Peyer's patch (tissue), 4 donors: ENCODE results near the gene BPGM.

Source experiments
- POLR2A ChIP-seq, 2 donors: fragments of 450-650 bp; IDR thresholded peaks; one replicate each; pipeline ENCODE4 v1.5.1; 2017; ENCODE audit warnings: antibody characterized with exemption in 2 of 2, mild to moderate bottlenecking in 2 of 2, moderate library complexity in 2 of 2
- TF ChIP-seq, protein P1 (sequence below), 6 experiments: fragments of 450-650 bp in 4 of 6; fragments of 200-600 bp in 2 of 6; sonication (generic) in 1 of 6; IDR thresholded peaks; one replicate each; pipeline ENCODE4 v1.5.1; 2017 to 2019; ENCODE audit warnings: antibody characterized with exemption in 6 of 6, mild to moderate bottlenecking in 3 of 6, moderate library complexity in 1 of 6

DNA sequence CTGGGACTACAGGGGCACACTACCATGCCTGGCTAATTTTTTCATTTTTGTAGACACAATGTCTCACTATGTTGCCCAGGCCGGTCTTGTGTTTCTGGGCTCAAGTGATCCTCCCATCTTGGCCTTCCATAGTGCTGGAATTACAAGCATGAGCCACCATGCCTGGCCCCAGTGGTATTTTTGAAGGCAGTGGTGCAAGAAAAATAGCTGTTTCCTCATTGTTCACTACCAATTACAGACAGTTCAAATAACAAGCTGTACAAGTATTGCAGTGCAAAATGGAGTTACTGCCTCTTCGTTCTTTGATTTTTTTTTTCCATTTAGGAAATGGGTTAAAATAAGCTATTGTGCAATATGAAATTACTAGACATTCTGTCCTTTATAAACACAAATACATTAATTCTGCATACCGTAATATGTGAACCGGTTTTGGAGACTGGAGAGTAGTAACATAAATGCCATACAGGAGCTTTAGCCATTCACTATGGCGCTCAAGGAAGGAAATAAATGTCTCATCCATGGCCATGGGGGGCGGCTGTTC lies 35.0 kb upstream of the BPGM start:
- TF ChIP-seq, protein P1, sequence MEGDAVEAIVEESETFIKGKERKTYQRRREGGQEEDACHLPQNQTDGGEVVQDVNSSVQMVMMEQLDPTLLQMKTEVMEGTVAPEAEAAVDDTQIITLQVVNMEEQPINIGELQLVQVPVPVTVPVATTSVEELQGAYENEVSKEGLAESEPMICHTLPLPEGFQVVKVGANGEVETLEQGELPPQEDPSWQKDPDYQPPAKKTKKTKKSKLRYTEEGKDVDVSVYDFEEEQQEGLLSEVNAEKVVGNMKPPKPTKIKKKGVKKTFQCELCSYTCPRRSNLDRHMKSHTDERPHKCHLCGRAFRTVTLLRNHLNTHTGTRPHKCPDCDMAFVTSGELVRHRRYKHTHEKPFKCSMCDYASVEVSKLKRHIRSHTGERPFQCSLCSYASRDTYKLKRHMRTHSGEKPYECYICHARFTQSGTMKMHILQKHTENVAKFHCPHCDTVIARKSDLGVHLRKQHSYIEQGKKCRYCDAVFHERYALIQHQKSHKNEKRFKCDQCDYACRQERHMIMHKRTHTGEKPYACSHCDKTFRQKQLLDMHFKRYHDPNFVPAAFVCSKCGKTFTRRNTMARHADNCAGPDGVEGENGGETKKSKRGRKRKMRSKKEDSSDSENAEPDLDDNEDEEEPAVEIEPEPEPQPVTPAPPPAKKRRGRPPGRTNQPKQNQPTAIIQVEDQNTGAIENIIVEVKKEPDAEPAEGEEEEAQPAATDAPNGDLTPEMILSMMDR (IDR thresholded peaks at IDR 0.05) = no peak
- no peak for TF ChIP-seq POLR2A (IDR thresholded peaks at IDR 0.05)
